Thyroid gland (tissue), 4 donors: ENCODE measurements around the gene COPS7A.

Source experiments
- CTCF ChIP-seq, 6 experiments: fragments of 200-600 bp in 3 of 6; fragments of 450-650 bp in 3 of 6; sonication (generic) in 3 of 6; IDR thresholded peaks; one replicate each; pipeline ENCODE4 v1.5.1; 2016 to 2019; ENCODE audit warnings: antibody characterized with exemption in 6 of 6, mild to moderate bottlenecking in 2 of 6, inconsistent platforms in 1 of 6, moderate library complexity in 1 of 6
- POLR2A ChIP-seq, 2 donors: fragments of 450-650 bp; IDR thresholded peaks; one replicate each; pipeline ENCODE4 v1.6.1; 2017; ENCODE audit warnings: antibody characterized with exemption in 2 of 2, mild to moderate bottlenecking in 2 of 2, moderate library complexity in 1 of 2

- TF ChIP-seq POLR2A (IDR thresholded peaks at IDR 0.05), result no peak
- TF ChIP-seq CTCF (IDR thresholded peaks at IDR 0.05), result no peak
These were observed 35.3 kb upstream of the COPS7A start for GRCh38 chr12:6688543-6688998.
